ENCODE data around the gene TMSB4X. TPM values are rescaled to one million over a fixed set of nuclear protein-coding genes. Genes with fewer than 3 reads are reported as not detected.

Gene TMSB4X
- total and polyA plus RNA-seq, 2 of the 13 experiments (the other 11 are each of a cell fraction or from before 2014, with no cell fraction given): 10.5 to 29.6 TPM

- DNase-seq (ENCODE audit: low spot score) (no peak), FAIRE-seq (no peak), ATAC-seq (no peak)
- POLR2A ChIA-PET: no interaction called here
- no peak for TF ChIP-seq SNAPC2 (CRISPR knock-in tag; IDR thresholded peaks at IDR 0.05)
- TF ChIP-seq FIP1L1 (IDR thresholded peaks at IDR 0.05; ENCODE audit: borderline replicate concordance, insufficient read depth, low read depth, low read length): no peak
- no peak for TF ChIP-seq MLLT10 (CRISPR knock-in tag; IDR thresholded peaks at IDR 0.05)
- TF ChIP-seq ZFP41 (CRISPR knock-in tag; IDR thresholded peaks at IDR 0.05; ENCODE audit: borderline replicate concordance): no peak
- TF ChIP-seq ZSCAN21 (CRISPR knock-in tag; IDR thresholded peaks at IDR 0.05; ENCODE audit: borderline replicate concordance): no peak
- no peak for TF ChIP-seq PATZ1 (CRISPR knock-in tag; IDR thresholded peaks at IDR 0.05)
- no peaks in the 10 kb centered on the region for H3K9me3 ChIP-seq (ENCODE audit: low read length)
- no peaks in the 10 kb centered on the region for H3K79me2 ChIP-seq (ENCODE audit: insufficient read depth, low read length)
- 68% methylated on average over 4 of the region's 4 CpGs for WGBS (ENCODE audit: low lambda C conversion rate)
- CTCF ChIA-PET (ENCODE audit: low intra/inter-chr PET ratio, low total read pairs): no interaction called here
- no peak overlapping the region for H3K27ac ChIP-seq (ENCODE audit: extremely low read length, insufficient read depth, low read length)
- H3K4me1 ChIP-seq (ENCODE audit: insufficient read depth, low read length): no peaks in the 10 kb centered on the region
- no peaks in the 10 kb centered on the region for H4K20me1 ChIP-seq (ENCODE audit: insufficient read depth, low read length)
- no peak overlapping the region for H2AFZ ChIP-seq (ENCODE audit: low read length)
- no peak overlapping the region for H3K9ac ChIP-seq (ENCODE audit: insufficient read depth, low read depth, low read length)
- intact Hi-C loops (cut with micrococcal nuclease; ENCODE audit: unreplicated experiment) (no loop called here), in situ Hi-C loops (cut with HindIII; ENCODE audit: extremely low pct_ligation_motif_present, low pct_unique_long_range_greater_than_20kb) (no loop called here)
- H3K4me2 ChIP-seq (ENCODE audit: low read depth, low read length): no peak overlapping the region
- no TSS peak for BruUV-seq (replicated peaks)
- no peaks in the 10 kb centered on the region for H3K36me3 ChIP-seq (replicated peaks in 1 of 2; ENCODE audit: control insufficient read depth in 1 of 2, insufficient read depth in 2 of 2, low read length in 2 of 2)
- H3K27me3 ChIP-seq (ENCODE audit: control insufficient read depth in 1 of 2, insufficient read depth in 2 of 2, low read length in 2 of 2): peaks cover 0 to 11% of the 10 kb centered on the region in 2 experiments; a peak in 4 of 5 replicates
- no peak overlapping the region for H3K4me3 ChIP-seq (replicated peaks in 1 of 3; ENCODE audit: insufficient read depth in 1 of 3, low read depth in 2 of 3, low read length in 3 of 3)
These were observed 4.2 kb downstream of the TMSB4X start for GRCh38 chrX:12979026-12979607.

DNA sequence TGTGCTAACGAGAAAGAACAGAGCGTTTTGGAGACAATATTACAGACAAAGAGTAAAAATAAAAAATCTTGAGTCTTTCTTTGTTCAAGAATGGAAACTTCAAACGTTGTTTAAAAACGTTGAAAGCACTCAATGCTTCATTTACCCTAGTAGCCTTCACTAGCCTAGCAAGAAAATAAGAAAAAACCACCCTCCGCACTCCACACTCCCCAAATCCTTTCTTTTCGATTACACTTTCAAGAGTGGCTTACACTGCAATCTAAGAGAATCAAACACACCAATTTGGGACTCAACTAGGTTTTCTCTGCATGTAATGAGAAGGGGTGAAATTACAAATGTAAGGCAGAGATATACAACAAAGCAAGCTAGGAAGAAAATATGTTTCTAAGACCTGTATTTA is 4.7 kb downstream of the TMSB4X start:
- Histone ChIP-seq H3K27me3 (ENCODE audit: control insufficient read depth in 1 of 2, insufficient read depth in 2 of 2, low read length in 2 of 2) (peaks cover 0 to 11% of the 10 kb centered on the region in 2 experiments; a peak in 4 of 5 replicates), H2AFZ (ENCODE audit: low read length) (no peak overlapping the region), H3K27ac (ENCODE audit: extremely low read length, insufficient read depth, low read length) (no peak overlapping the region), H3K4me2 (ENCODE audit: low read depth, low read length) (no peak overlapping the region), H3K9ac (ENCODE audit: insufficient read depth, low read depth, low read length) (no peak overlapping the region), H4K20me1 (ENCODE audit: insufficient read depth, low read length) (no peaks in the 10 kb centered on the region), H3K9me3 (ENCODE audit: low read length) (no peaks in the 10 kb centered on the region), H3K79me2 (ENCODE audit: insufficient read depth, low read length) (no peaks in the 10 kb centered on the region), H3K4me1 (ENCODE audit: insufficient read depth, low read length) (no peaks in the 10 kb centered on the region), H3K36me3 (replicated peaks in 1 of 2; ENCODE audit: control insufficient read depth in 1 of 2, insufficient read depth in 2 of 2, low read length in 2 of 2) (no peaks in the 10 kb centered on the region), H3K4me3 (replicated peaks in 1 of 3; ENCODE audit: insufficient read depth in 1 of 3, low read depth in 2 of 3, low read length in 3 of 3) (no peak overlapping the region)
- FAIRE-seq (no peak), ATAC-seq (no peak), DNase-seq (ENCODE audit: low spot score) (no peak)
- WGBS (ENCODE audit: low lambda C conversion rate): 30% methylated on average over 6 of the region's 6 CpGs
- in situ Hi-C loops (cut with HindIII; ENCODE audit: extremely low pct_ligation_motif_present, low pct_unique_long_range_greater_than_20kb) (no loop called here), intact Hi-C loops (cut with micrococcal nuclease; ENCODE audit: unreplicated experiment) (no loop called here)
- CTCF ChIA-PET (ENCODE audit: low intra/inter-chr PET ratio, low total read pairs): no interaction called here
- no TSS peak for BruUV-seq (replicated peaks)
- POLR2A ChIA-PET: no interaction called here
- no peak for TF ChIP-seq KDM3A (CRISPR knock-in tag; IDR thresholded peaks at IDR 0.05; ENCODE audit: low read depth)
- TF ChIP-seq ZNF557 (CRISPR knock-in tag; IDR thresholded peaks at IDR 0.05): no peak
- no peak for TF ChIP-seq ZNF343 (CRISPR knock-in tag; IDR thresholded peaks at IDR 0.05)
- TF ChIP-seq MBNL3 (CRISPR knock-in tag; conservative IDR thresholded peaks at IDR 0.05): no peak
- no peak for TF ChIP-seq PCBP1 (IDR thresholded peaks at IDR 0.05; ENCODE audit: borderline replicate concordance, low read depth, low read length)
- TF ChIP-seq ZMYM3 (CRISPR knock-in tag; IDR thresholded peaks at IDR 0.05): no peak
- no peak for TF ChIP-seq MTF1 (CRISPR knock-in tag; IDR thresholded peaks at IDR 0.05)
- TF ChIP-seq HNF4G (IDR thresholded peaks at IDR 0.05; ENCODE audit: borderline replicate concordance, low read depth, low read length): no peak
- no peak for TF ChIP-seq HNF4G (CRISPR knock-in tag; IDR thresholded peaks at IDR 0.05; ENCODE audit: borderline replicate concordance, low read depth)
- TF ChIP-seq, protein P1, sequence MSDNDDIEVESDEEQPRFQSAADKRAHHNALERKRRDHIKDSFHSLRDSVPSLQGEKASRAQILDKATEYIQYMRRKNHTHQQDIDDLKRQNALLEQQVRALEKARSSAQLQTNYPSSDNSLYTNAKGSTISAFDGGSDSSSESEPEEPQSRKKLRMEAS (IDR thresholded peaks at IDR 0.05): no peak
- no peak for TF ChIP-seq ZNF589 (CRISPR knock-in tag; conservative IDR thresholded peaks at IDR 0.05)
- no peak for TF ChIP-seq ZNF879 (CRISPR knock-in tag; IDR thresholded peaks at IDR 0.05)
